Daoy (cell line): ENCODE results near the gene HSPB9. TPM values are rescaled to one million over a fixed set of nuclear protein-coding genes. Genes with fewer than 3 reads are reported as not detected.
"Not testable (repeated sequence)": the region's sequence is repeated elsewhere in the genome, so short reads cannot be mapped to it uniquely, and the experiment has no call there.

Source experiments
- DNase-seq: peaks from one replicate; pipeline ENCODE4 v3.0.0-alpha.2; 2015; ENCODE audit warnings: low read depth
- total RNA-seq: library from RNA; depleted of rRNA; stranded (reverse); fragments of >200 nt; shearing (Covaris generic); gene quantifications from 2 replicates; pipeline ENCODE4 v1.2.3, GENCODE V29; 2014

HSPB9 gene
- total RNA-seq, 1 experiment from 2014 or later, result 0.06 TPM

GRCh38 chr17:42118545-42118944 is 4.1 kb upstream of the HSPB9 start:
- peak; percentile 36 for DNase-seq

GRCh38 chr17:42119301-42119700 is 3.3 kb upstream of the HSPB9 start:
- DNase-seq, result no peak

GRCh38 chr17:42120161-42120769 is 2.3 kb upstream of the HSPB9 start:
- no peak for DNase-seq

- peak; percentile 87 for DNase-seq
Observed at GRCh38 chr17:42120770-42121769, 1.5 kb upstream of the HSPB9 start, which contains the start of gene KAT2A. KAT2A (minus strand) TSS chr17:42121367; CDS start chr17:42121304, 63 bp downstream.

GRCh38 chr17:42124256-42124655 is 1.7 kb downstream of the HSPB9 start:
- no peak for DNase-seq

- DNase-seq, result no peak
Observed at GRCh38 chr17:42125565-42125964, 3.0 kb downstream of the HSPB9 start.

GRCh38 chr17:42126836-42127235 is 4.2 kb downstream of the HSPB9 start:
- no peak for DNase-seq

GRCh38 chr17:42127414-42127813 is 4.8 kb downstream of the HSPB9 start:
- no peak for DNase-seq

- DNase-seq, result no peak
Observed at GRCh38 chr17:42129109-42129837, 6.7 kb downstream of the HSPB9 start.

GRCh38 chr17:42130310-42130936 is 7.8 kb downstream of the HSPB9 start:
- DNase-seq, result no peak

GRCh38 chr17:42131232-42131631 is 8.6 kb downstream of the HSPB9 start:
- DNase-seq, result no peak

GRCh38 chr17:42131981-42132432 is 9.4 kb downstream of the HSPB9 start:
- no peak for DNase-seq

GRCh38 chr17:42132941-42133340 is 10.3 kb downstream of the HSPB9 start:
- peak; percentile 86 for DNase-seq

GRCh38 chr17:42133461-42134041 is 10.9 kb downstream of the HSPB9 start:
- peak; percentile 25 for DNase-seq

- no peak for DNase-seq
Observed at GRCh38 chr17:42135151-42135550, 12.5 kb downstream of the HSPB9 start.

- peak; percentile 77 for DNase-seq
Observed at GRCh38 chr17:42135664-42136653, 13.4 kb downstream of the HSPB9 start.

- no peak for DNase-seq
Observed at GRCh38 chr17:42136654-42137051, 14.0 kb downstream of the HSPB9 start.

GRCh38 chr17:42138749-42139492 is 16.3 kb downstream of the HSPB9 start:
- no peak for DNase-seq

- DNase-seq, result not testable (repeated sequence)
Observed at GRCh38 chr17:42140690-42141089, 18.1 kb downstream of the HSPB9 start.
